HepG2 (cell line): ENCODE measurements around the gene TSPAN7.

Source experiments
- CBFB ChIP-seq: sonication (generic); formaldehyde crosslinking; IDR thresholded peaks from 2 replicates; pipeline ENCODE4 v1.4.0; 2020; ENCODE audit warnings: missing genetic modification reagents
- EZH2 ChIP-seq: conservative IDR thresholded peaks from 2 replicates; pipeline ENCODE4 v1.6.1; 2012; ENCODE audit warnings: mild to moderate bottlenecking, low read depth, low read length, moderate library complexity
- FOXC1 ChIP-seq: sonication (generic); formaldehyde crosslinking; IDR thresholded peaks from 2 replicates; pipeline ENCODE4 v1.8.0; 2022; ENCODE audit warnings: mild to moderate bottlenecking, missing genetic modification reagents, borderline replicate concordance
- MLLT10 ChIP-seq: sonication (generic); formaldehyde crosslinking; IDR thresholded peaks from 2 replicates; pipeline ENCODE4 v1.4.0; 2020; ENCODE audit warnings: missing genetic modification reagents
- ZNF253 ChIP-seq: sonication (generic); formaldehyde crosslinking; IDR thresholded peaks from 2 replicates; pipeline ENCODE4 v1.8.0; 2022; ENCODE audit warnings: mild to moderate bottlenecking, missing genetic modification reagents, borderline replicate concordance
- ZNF451 ChIP-seq: sonication (generic); formaldehyde crosslinking; IDR thresholded peaks from 2 replicates; pipeline ENCODE4 v1.5.0; 2020; ENCODE audit warnings: mild to moderate bottlenecking, missing genetic modification reagents
- TF ChIP-seq, protein P1 (sequence below): sonication (generic); formaldehyde crosslinking; IDR thresholded peaks from 2 replicates; pipeline ENCODE4 v1.5.0; 2020; ENCODE audit warnings: mild to moderate bottlenecking, missing genetic modification reagents, moderate library complexity
- TF ChIP-seq, protein P2 (sequence below), 2 experiments: fragments of 450-650 bp in 1 of 2; sonication (generic) in 1 of 2; formaldehyde crosslinking in 1 of 2; IDR thresholded peaks; 2 replicates each; pipeline versions ENCODE4 v1.6.1 to v1.8.0; 2016 to 2022; ENCODE audit warnings: antibody characterized with exemption in 1 of 2, mild to moderate bottlenecking in 1 of 2, missing genetic modification reagents in 1 of 2

DNA sequence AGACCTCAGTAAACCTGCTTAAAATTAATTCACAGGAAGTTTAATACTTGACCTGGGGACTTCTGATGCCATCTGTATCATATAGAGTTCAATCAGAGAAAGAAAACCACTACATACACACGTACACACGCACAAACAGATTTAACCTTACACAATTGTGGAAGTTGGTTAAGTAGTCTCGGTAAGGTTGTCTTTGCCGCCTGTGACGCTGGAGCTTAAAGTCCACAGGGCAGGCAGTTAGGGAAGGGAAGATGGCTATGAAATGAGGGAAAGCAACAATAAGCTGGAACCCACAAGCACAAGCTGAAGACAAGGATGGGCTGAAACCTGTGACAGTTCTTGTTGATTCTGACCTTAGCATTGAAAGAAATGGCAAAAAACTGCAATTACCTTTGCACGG, 41.7 kb upstream of the TSPAN7 start:
- TF ChIP-seq MLLT10 (no peak), EZH2 (no peak), FOXC1 (no peak), CBFB (CRISPR knock-in tag) (no peak), ZNF451 (CRISPR knock-in tag) (no peak), ZNF253 (CRISPR knock-in tag) (no peak)
- TF ChIP-seq, protein P1, sequence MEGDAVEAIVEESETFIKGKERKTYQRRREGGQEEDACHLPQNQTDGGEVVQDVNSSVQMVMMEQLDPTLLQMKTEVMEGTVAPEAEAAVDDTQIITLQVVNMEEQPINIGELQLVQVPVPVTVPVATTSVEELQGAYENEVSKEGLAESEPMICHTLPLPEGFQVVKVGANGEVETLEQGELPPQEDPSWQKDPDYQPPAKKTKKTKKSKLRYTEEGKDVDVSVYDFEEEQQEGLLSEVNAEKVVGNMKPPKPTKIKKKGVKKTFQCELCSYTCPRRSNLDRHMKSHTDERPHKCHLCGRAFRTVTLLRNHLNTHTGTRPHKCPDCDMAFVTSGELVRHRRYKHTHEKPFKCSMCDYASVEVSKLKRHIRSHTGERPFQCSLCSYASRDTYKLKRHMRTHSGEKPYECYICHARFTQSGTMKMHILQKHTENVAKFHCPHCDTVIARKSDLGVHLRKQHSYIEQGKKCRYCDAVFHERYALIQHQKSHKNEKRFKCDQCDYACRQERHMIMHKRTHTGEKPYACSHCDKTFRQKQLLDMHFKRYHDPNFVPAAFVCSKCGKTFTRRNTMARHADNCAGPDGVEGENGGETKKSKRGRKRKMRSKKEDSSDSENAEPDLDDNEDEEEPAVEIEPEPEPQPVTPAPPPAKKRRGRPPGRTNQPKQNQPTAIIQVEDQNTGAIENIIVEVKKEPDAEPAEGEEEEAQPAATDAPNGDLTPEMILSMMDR (CRISPR knock-in tag) = no peak
- TF ChIP-seq, protein P2, sequence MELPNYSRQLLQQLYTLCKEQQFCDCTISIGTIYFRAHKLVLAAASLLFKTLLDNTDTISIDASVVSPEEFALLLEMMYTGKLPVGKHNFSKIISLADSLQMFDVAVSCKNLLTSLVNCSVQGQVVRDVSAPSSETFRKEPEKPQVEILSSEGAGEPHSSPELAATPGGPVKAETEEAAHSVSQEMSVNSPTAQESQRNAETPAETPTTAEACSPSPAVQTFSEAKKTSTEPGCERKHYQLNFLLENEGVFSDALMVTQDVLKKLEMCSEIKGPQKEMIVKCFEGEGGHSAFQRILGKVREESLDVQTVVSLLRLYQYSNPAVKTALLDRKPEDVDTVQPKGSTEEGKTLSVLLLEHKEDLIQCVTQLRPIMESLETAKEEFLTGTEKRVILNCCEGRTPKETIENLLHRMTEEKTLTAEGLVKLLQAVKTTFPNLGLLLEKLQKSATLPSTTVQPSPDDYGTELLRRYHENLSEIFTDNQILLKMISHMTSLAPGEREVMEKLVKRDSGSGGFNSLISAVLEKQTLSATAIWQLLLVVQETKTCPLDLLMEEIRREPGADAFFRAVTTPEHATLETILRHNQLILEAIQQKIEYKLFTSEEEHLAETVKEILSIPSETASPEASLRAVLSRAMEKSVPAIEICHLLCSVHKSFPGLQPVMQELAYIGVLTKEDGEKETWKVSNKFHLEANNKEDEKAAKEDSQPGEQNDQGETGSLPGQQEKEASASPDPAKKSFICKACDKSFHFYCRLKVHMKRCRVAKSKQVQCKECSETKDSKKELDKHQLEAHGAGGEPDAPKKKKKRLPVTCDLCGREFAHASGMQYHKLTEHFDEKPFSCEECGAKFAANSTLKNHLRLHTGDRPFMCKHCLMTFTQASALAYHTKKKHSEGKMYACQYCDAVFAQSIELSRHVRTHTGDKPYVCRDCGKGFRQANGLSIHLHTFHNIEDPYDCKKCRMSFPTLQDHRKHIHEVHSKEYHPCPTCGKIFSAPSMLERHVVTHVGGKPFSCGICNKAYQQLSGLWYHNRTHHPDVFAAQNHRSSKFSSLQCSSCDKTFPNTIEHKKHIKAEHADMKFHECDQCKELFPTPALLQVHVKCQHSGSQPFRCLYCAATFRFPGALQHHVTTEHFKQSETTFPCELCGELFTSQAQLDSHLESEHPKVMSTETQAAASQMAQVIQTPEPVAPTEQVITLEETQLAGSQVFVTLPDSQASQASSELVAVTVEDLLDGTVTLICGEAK (IDR thresholded peaks at IDR 0.05) = no peak
- TF ChIP-seq, protein P2 (CRISPR knock-in tag; IDR thresholded peaks at IDR 0.05) = no peak
